Activated T-cell treated with anti-CD3 and anti-CD28 coated beads for 4 hours (primary cell): ENCODE measurements around the gene SYNGR1.

Source experiments
- DNase-seq: peaks from one replicate; pipeline ENCODE4 v3.0.0-alpha.2; 2020

The SYNGR1 gene

DNA sequence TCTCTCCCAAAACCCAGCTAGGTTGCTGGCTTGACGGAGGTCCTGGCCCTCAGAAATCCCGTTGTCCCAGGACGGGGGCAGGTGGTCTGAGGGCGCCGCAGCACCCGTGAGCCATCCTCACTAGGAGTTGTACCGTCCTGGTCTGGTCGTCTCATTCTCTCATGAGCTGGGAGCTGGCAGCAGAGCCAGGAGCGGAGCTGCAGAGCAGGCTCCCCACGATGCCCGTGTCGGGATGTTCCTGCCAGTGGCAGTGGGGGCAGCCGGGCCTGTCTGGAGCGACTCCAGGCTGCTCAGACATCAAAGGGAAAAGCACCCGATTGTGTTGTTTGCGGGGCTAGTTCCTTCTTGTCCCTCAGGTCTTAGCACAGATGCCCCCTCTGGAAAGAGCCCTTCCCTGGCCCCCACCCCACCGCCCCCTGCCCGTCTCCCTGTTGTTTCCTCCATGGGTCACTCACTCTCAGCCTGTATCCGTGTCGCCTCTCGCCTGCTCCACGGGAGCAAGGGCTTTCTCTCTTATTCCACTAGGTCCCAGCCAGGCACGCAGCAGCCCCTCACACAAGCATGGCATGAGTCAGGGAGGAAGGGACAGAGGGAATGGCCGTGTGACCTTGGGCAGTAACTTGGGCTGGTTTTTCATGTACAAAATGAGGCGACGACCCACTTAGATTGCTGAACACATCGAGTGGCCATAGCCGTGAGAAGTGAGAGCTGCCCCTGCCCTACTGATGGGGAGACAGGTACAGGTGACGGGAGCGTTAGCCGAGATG lies 83.9 kb downstream of the SYNGR1 start:
- no peak for DNase-seq

DNA sequence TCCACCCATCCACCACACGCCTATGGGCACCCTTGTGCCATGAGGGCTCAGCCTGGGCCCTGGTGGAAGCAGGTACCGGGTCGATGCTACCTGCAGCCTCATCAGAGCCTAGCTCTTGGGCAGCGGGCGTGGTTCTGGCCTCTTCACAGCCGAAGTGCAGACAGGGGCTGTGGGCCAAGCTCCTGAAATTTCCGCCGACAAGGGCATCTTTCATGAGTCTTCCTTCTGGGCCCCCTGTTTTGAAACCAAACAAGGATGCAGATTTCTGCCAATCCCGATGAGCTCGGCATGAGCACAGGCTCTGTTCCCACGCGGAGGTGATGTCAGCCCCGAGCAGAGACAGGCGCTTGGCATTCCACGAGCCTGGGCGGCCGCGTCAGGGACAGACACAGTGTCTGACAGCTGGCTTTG lies 84.5 kb downstream of the SYNGR1 start:
- DNase-seq: no peak

DNA sequence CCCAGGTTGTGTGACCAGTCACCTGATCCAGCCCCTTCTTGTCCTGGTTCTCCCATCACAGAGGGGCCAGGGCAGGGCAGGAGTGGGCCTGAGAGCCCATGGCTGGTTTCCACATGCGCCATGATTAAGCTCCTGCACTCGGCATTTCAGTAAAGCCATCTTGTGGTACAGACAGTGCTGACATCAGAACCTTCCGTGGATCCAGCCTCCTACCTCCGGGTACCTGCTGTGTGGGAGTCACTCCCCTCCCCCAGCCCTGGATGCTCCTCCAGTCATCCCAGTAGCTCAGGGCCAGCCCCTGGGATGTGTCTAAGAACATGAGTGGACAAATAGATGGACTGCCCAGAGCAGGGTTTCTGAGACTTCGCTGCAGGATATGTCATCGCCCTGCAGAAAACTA lies 84.9 kb downstream of the SYNGR1 start:
- no peak for DNase-seq
